Rectal smooth muscle tissue (tissue), 1 donor: Measurements from ENCODE around the gene C8G.

Experiments used
- H3K27ac ChIP-seq: one replicate; pipeline ENCODE4 v1.7.0; 2013; ENCODE audit warnings: low read depth, low read length, inconsistent platforms
- H3K27me3 ChIP-seq: one replicate; pipeline ENCODE4 v1.7.0; 2013; ENCODE audit warnings: low read length; ENCODE audit not compliant: control insufficient read depth, insufficient read depth
- H3K36me3 ChIP-seq: one replicate; pipeline ENCODE4 v1.7.0; 2013; ENCODE audit warnings: low read length; ENCODE audit not compliant: control insufficient read depth, insufficient read depth
- H3K4me1 ChIP-seq: one replicate; pipeline ENCODE4 v1.7.0; 2013; ENCODE audit warnings: low read length; ENCODE audit not compliant: control insufficient read depth, insufficient read depth
- H3K4me3 ChIP-seq: one replicate; pipeline ENCODE4 v1.7.0; 2013; ENCODE audit warnings: low read length
- H3K9ac ChIP-seq: one replicate; pipeline ENCODE4 v1.7.0; 2013; ENCODE audit warnings: low read length

The C8G gene

GRCh38 chr9:136925414-136926153 is 19.5 kb upstream of the C8G start:
- peaks cover 18% of the 10 kb centered on the region for H3K36me3 ChIP-seq
- no peaks in the 10 kb centered on the region for H3K27me3 ChIP-seq
- H3K27ac ChIP-seq, result no peak overlapping the region
- no peak overlapping the region for H3K4me3 ChIP-seq
- no peak overlapping the region for H3K9ac ChIP-seq
- H3K4me1 ChIP-seq, result no peaks in the 10 kb centered on the region

- no peak overlapping the region for H3K9ac ChIP-seq
- H3K4me3 ChIP-seq, result no peak overlapping the region
- peaks cover 12% of the 10 kb centered on the region for H3K36me3 ChIP-seq
- H3K4me1 ChIP-seq, result no peaks in the 10 kb centered on the region
- H3K27me3 ChIP-seq, result no peaks in the 10 kb centered on the region
- no peak overlapping the region for H3K27ac ChIP-seq
Observed at GRCh38 chr9:136926154-136926704, 18.8 kb upstream of the C8G start.

- no peak overlapping the region for H3K4me3 ChIP-seq
- H3K27me3 ChIP-seq, result no peaks in the 10 kb centered on the region
- peaks cover 12% of the 10 kb centered on the region for H3K36me3 ChIP-seq
- H3K27ac ChIP-seq, result no peak overlapping the region
- no peaks in the 10 kb centered on the region for H3K4me1 ChIP-seq
- no peak overlapping the region for H3K9ac ChIP-seq
Observed at GRCh38 chr9:136926749-136927148, 18.3 kb upstream of the C8G start.

GRCh38 chr9:136927343-136928271 is 17.4 kb upstream of the C8G start:
- Histone ChIP-seq H3K9ac (no peak overlapping the region), H3K4me3 (no peak overlapping the region), H3K36me3 (peaks cover 12% of the 10 kb centered on the region), H3K27ac (no peak overlapping the region), H3K27me3 (no peaks in the 10 kb centered on the region), H3K4me1 (no peaks in the 10 kb centered on the region)

GRCh38 chr9:136928591-136928990 is 16.5 kb upstream of the C8G start:
- peaks cover 12% of the 10 kb centered on the region for H3K36me3 ChIP-seq
- no peak overlapping the region for H3K27ac ChIP-seq
- no peak overlapping the region for H3K4me3 ChIP-seq
- H3K4me1 ChIP-seq, result no peaks in the 10 kb centered on the region
- no peak overlapping the region for H3K9ac ChIP-seq
- H3K27me3 ChIP-seq, result no peaks in the 10 kb centered on the region

- no peak overlapping the region for H3K27ac ChIP-seq
- H3K4me3 ChIP-seq, result no peak overlapping the region
- peaks cover 12% of the 10 kb centered on the region for H3K36me3 ChIP-seq
- H3K4me1 ChIP-seq, result no peaks in the 10 kb centered on the region
- no peaks in the 10 kb centered on the region for H3K27me3 ChIP-seq
- H3K9ac ChIP-seq, result no peak overlapping the region
Observed at GRCh38 chr9:136930014-136930413, 15.0 kb upstream of the C8G start.

GRCh38 chr9:136931611-136932130 is 13.4 kb upstream of the C8G start:
- Histone ChIP-seq H3K4me3 (no peak overlapping the region), H3K4me1 (no peaks in the 10 kb centered on the region), H3K27me3 (no peaks in the 10 kb centered on the region), H3K36me3 (peaks cover 7% of the 10 kb centered on the region), H3K9ac (no peak overlapping the region), H3K27ac (no peak overlapping the region)

GRCh38 chr9:136934277-136934676 is 10.8 kb upstream of the C8G start:
- no peak overlapping the region for H3K9ac ChIP-seq
- no peaks in the 10 kb centered on the region for H3K4me1 ChIP-seq

GRCh38 chr9:136935651-136936050 is 9.4 kb upstream of the C8G start:
- peaks cover 7% of the 10 kb centered on the region for H3K36me3 ChIP-seq
- no peaks in the 10 kb centered on the region for H3K4me1 ChIP-seq
- no peak overlapping the region for H3K27ac ChIP-seq
- H3K4me3 ChIP-seq, result no peak overlapping the region
- H3K9ac ChIP-seq, result no peak overlapping the region
- no peaks in the 10 kb centered on the region for H3K27me3 ChIP-seq

More at GRCh38 chr9:136934277-136934676, 10.8 kb upstream of the C8G start:
- H3K4me3 ChIP-seq, result no peak overlapping the region
- H3K27ac ChIP-seq, result no peak overlapping the region
- peaks cover 3% of the 10 kb centered on the region for H3K36me3 ChIP-seq
- no peaks in the 10 kb centered on the region for H3K27me3 ChIP-seq

- Histone ChIP-seq H3K27ac (no peak overlapping the region), H3K4me1 (no peaks in the 10 kb centered on the region), H3K36me3 (peaks cover 17% of the 10 kb centered on the region), H3K9ac (no peak overlapping the region), H3K4me3 (no peak overlapping the region), H3K27me3 (no peaks in the 10 kb centered on the region)
Observed at GRCh38 chr9:136936645-136937170, 8.3 kb upstream of the C8G start.

- Histone ChIP-seq H3K27ac (no peak overlapping the region), H3K4me3 (no peak overlapping the region), H3K27me3 (no peaks in the 10 kb centered on the region), H3K4me1 (no peaks in the 10 kb centered on the region), H3K36me3 (peaks cover 23% of the 10 kb centered on the region), H3K9ac (no peak overlapping the region)
Observed at GRCh38 chr9:136937186-136938001, 7.6 kb upstream of the C8G start.
